DMS 273 treated with DMSO at 0.1 percent for 48 hours (cell line): ENCODE measurements around the gene OFD1.

ENCODE experiments used
- DNase-seq: peaks from one replicate; lab custom pipeline; 2025; lab: John Stamatoyannopoulos, UW

Gene OFD1, protein sequence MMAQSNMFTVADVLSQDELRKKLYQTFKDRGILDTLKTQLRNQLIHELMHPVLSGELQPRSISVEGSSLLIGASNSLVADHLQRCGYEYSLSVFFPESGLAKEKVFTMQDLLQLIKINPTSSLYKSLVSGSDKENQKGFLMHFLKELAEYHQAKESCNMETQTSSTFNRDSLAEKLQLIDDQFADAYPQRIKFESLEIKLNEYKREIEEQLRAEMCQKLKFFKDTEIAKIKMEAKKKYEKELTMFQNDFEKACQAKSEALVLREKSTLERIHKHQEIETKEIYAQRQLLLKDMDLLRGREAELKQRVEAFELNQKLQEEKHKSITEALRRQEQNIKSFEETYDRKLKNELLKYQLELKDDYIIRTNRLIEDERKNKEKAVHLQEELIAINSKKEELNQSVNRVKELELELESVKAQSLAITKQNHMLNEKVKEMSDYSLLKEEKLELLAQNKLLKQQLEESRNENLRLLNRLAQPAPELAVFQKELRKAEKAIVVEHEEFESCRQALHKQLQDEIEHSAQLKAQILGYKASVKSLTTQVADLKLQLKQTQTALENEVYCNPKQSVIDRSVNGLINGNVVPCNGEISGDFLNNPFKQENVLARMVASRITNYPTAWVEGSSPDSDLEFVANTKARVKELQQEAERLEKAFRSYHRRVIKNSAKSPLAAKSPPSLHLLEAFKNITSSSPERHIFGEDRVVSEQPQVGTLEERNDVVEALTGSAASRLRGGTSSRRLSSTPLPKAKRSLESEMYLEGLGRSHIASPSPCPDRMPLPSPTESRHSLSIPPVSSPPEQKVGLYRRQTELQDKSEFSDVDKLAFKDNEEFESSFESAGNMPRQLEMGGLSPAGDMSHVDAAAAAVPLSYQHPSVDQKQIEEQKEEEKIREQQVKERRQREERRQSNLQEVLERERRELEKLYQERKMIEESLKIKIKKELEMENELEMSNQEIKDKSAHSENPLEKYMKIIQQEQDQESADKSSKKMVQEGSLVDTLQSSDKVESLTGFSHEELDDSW

DNA sequence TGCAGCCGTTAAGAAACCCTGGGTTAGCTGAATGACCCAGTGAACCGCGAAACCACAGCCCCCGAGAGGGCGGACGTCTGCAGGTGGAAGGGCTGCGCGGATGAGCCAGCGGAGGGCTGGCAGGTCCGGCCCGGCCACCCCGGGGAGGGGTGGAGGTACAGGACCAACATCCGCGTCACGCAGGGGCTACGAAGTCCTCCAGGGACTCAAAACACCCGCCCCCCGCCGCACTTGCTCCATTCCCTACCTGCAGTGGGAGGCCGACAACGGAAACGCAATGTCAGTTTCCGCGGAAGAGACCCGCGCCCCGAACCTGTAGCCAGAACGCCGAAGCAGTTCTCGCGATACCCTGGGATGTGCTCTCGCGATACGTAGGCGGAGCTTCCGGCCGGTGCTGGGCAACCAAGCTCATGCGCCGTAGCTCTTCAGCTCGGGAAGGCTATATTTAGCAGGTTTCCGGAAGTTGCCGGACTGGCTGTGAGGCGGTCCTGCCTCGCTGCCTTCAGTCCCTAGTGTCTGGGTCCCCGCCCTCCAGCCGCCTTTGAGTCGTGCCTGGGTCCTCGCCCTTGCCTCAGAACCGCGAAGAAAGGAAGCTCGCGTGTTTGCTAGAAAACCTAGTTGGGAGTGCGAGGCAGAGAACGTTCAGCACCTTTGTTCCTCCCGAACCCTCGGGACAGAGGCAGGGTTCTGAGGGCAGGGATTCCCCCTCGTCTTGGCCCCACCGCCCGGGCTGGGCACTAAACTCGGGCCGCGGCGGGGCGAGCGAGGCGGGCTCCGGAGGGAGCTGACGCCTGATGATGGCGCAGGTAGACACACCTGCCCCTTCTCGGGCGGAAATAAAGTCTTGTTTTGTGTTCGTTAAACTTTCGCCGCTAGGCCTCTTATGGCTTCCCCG lies at the start of gene OFD1, which contains the start of gene TRAPPC2:
OFD1 (plus strand) TSS at position 471 of the 895 bp plus-strand sequence; CDS start at position 795, 324 bp downstream.
TRAPPC2 (minus strand) TSS at position 343 of the 895 bp plus-strand sequence. CDS start 14,657 bp downstream, outside the sequence.
- peak; percentile 85 for DNase-seq

DNA sequence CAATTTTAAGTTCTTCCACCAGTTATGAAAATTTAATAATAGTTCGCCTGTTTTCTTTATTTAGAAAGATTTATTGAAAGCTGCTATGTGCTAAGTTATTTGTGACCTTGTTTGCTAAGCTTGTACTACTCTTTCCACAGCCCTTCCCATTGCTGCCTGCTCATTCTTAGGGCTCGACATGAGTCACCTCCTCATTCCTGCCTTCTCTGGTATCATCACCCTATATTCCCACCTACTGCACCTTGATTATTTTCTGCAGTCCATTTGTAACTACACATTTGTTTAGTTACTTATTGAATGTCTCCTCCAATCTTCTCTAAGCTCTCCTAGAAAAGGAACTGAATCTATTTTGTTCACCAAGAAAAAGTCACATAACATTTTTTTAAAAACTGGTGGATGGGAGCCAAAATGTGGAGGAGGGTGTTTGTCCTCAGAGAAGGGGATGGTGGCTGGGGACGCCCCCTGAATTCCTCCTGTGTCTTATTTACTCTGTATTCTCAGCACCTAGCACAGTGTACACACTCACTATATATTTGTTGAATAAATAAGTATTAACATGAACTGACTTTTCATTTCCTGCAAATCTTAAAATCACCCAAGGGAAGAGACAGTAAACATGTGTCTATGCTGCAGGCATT lies 49.3 kb upstream of the OFD1 start:
- DNase-seq = no peak

DNA sequence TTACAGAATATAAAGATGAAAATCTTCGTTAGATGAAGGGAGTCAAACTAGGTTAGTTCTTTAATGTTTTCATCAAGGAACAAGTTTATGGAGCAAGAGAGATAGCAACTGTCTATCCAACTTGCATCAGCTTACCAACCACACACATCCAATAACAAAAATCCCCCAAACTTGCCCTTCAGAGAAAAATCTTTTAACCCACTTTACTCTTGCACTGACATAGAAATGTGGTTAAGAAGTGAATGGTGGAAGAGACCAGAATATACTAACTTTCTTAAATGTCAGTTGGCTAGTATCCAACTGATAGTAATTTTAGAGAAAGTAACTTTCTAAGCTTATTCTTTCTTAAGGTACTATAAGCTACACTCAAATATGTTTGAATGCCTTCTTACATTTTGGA lies 47.3 kb upstream of the OFD1 start:
- DNase-seq = no peak

DNA sequence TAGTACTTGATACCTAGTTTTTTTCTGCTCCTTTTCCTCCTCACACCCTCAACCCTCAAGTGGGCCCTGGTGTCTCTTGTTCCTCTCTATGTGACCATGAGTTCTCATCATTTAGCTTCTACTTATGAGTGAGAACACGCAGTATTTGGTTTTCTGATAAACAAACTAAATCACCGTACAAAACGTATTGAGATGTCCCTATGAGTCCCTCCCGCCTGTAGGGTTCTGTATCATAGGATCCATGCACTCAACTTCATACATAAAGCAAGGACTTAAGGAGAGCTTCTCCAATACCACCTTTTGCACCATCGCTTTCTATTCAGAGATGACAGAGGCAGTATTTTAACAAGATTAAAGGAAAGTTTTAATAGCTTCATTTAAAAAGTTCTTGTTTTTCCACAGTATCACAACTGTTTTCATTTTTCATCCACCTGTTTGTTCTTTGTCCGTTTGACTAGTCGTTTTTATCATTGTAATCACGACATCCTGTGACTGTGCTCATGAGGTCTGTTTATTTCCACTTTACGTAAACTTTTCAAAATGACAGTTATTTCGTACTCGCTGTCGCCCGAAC lies 46.1 kb upstream of the OFD1 start:
- DNase-seq = no peak

DNA sequence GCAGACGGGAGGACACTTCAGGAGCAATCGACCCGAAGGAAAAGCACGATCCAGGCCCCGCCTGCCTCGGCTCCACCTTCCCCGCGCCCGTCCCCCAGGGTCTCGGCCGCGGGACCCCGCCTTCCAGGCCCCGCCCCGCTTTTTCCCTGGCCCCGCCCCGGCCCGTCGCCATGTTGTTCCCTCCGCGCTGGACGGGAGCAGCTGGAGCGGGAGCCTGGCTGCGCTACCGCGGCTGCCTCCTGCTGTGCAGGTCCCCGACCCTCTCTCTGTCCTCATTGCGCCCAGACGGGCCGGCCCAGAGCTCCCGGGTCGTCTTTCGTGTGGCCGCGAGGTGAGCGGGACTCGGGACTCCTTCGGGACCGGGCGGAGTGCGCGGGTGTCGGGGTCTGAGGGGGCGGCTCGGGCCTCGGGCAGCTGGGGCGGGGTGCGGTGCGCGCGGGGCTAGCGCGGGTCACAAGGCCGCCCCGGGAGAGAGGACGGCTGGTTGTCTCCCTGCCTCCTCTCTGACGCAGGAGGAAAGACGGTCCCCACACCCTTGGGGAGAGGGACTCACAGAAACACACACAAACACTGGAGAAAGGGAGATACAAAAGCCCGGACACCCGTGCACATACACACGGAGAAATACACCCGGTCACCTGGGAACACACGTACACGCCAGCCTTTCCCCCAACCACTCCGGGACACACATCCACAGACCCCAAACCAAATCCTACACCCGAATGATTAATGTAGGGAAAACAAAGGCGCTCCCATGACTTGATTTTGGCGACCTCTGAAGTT lies 45.4 kb upstream of the OFD1 start, which contains the start of gene RAB9A:
RAB9A (plus strand) TSS at position 171 of the 783 bp plus-strand sequence. CDS start 19,619 bp downstream, outside the sequence.
- peak; percentile 63 for DNase-seq

DNA sequence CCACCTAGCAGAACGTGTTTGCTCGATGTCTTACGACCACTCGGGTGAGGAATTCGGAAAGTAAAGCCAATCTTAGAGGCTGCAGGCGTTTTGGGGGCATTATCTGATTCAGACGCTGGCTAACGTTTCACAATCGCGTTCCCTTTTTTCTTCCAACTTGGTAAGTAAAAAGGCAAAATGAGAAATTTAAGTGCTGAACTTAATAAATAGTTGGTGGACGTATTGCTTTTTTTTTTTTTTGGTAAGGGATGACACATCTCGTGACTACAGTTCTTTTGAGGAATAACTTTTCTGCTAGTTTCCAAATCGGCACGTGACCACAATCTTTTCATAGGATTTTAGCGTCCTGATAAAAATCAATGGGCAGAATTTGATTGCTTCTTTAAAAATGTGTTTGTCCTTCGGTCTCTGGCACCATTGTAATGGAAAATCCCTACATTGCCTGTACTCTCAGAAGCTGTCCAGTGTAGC lies 44.8 kb upstream of the OFD1 start:
- no peak for DNase-seq

DNA sequence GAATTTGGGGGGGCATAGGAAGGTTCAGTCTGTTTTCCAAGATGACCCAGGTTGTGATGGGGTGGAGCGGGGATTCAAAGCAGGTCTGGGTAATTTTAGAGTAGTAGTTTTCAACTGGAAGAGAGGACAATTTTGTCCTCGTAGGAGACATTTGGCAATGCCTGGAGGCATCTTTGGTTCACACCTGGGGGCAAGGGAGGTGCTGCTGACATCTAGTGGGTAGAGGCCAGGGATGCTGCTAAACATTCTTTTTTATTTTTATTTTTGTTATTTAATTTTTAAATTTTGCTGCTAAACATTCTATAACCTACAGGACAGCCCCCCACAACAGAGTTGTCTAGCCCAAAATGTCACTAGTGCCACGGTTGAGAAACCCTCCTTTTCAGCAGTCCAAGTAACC lies 43.7 kb upstream of the OFD1 start:
- no peak for DNase-seq

DNA sequence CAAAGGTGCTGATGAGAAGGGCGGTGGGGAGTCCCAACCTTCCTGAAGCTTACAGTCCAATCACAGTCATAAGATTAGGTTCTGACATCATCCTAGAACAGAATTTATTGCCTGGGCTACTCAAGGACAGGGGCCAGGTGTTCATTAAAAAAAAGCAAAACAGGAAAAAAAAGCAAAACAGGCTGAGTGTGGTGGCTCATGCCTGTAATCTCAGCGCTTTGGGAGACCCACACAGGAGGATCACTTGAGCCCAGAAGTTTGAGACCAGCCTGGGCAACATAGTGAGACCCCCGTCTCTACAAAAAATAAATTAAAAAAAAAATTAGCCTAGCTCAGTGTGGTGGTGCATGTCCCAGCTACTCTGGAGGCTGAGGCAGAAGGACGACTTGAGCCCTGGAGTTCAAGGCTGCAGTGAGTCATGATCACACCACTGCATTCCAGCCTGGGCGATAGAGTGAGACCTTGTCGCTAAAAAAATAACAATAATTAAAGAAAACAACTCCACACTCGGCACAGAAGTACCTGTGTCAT lies 42.6 kb upstream of the OFD1 start:
- DNase-seq = no peak

DNA sequence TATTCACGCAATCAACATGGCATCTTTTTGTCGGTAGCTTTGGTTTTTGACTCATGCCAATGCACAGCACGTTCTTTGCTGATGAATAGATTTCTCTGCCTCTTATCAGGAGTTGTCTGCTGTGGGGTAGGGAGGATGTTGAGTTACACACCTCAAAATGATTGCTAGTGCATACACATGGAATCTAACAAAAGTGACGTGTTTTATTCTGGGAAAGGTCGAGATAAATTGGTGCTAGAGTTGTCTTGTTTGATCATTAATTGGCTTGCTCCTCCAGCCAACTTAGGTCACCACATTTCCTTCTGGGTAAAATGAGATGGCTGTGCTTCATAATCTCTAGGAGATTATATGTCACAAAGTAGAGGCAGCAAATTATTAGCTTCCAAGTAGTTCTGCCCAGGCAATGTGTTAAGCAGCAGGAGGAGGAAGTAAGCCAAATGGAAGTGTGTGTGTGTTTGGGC lies 41.7 kb upstream of the OFD1 start:
- DNase-seq = no peak

DNA sequence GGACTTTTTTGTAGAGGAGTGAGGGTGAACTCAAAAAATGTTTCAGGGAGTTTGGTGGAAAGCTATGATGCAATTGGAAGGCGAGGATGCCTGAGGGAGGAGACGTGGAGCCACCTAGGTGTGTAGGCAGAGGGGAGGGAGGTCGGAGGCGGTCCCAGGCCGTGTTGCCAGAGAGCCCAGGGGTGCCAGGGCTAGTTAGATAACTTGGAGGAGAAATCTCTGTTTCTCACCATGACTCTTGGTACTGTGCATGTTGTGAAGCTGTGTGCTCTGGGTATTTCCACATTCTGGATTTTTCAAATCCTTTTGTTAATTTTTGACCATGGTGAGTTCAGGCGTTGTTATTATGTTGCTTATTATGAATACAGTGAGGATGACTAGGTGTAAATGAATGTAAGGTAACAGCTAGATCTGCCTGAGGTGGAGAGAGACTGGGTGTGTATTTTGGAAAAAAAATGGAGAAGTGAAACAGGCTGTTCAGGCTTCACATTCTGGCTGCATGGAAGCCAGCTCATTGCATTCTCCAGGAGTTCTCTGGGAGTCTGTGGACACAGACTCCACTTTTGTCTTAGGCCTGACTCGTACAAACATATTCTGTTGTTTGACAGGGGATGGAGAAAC lies 41.1 kb upstream of the OFD1 start:
- DNase-seq = no peak

DNA sequence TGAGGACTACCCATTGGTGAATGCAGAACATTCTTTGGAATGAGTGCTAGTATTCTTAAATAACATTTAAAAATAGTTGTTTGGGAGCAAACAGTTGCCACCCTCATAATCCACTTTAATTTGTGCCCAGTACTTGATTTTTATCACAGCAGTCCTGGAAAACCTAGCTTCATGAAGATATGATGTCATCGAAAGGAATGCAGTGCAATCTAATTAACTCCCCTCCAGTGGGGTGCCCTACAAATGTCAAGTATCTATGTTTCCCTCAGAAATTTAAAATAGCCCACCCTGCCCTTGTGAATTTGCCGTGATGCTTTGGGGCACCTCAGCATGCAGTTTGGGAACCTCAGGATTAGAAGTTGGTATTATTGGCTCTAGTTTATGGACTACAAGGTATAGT lies 40.2 kb upstream of the OFD1 start:
- no peak for DNase-seq

DNA sequence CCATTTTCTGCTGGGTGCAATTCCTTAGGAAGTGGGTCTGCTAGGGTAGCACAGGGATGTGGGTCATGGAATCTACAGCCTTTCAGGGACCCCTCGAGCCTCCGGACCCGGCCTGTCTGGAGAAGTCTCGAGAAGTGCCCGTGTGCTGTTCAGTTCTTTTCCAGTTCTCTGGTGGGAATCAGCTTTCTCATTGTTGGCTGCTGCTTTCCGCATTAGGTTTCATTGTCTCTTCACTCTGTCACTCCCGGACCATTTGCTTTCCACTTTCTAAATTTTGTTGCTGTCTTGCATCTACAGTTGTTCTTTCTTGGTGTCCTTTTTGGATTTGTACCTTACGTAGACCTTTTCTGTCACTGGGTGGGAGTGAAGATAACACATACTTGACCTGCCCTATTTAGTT lies 39.6 kb upstream of the OFD1 start:
- no peak for DNase-seq

DNA sequence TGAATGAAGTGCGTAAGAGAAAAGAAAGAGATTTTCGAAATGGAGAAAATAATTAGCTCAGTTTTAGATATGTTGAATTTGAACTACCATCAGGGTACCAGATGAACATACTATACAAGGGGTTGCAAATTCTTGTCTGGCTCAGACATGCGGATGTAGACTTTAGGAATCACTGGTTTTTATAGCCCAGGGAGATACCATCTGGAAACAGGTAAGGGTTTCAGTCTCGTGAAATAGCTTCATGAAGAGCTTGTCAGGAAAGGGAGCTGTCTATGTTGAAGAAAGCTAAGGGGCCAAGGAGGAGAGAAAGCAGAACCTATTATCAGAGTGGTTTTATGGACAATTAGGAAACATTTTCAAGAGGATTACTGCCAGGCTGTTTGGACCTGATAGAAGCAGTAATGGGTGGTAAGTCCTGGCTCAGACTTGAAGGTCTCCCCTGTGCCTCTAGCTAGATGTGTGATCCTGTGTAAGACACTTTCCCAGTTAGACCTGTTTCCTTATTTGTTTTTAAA lies 38.9 kb upstream of the OFD1 start:
- no peak for DNase-seq

DNA sequence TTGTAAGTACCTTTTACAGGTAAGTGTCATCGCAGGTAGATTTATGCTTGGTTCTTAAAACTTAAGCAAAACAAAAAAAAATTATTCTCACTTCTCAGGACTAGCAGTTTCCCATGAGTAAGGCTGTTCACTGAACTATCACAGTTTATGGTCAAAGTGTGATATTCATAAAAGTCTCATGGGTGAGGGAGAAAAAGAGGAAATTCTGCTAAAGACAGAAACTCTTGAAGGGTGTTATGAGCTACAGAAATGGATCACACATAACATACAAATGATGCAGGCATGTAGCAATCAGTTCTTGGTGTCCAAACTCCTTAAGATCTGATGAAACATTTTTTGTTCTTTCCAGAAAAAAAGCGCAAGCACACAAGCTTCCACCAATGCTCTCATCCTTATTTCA lies 37.1 kb upstream of the OFD1 start:
- no peak for DNase-seq

DNA sequence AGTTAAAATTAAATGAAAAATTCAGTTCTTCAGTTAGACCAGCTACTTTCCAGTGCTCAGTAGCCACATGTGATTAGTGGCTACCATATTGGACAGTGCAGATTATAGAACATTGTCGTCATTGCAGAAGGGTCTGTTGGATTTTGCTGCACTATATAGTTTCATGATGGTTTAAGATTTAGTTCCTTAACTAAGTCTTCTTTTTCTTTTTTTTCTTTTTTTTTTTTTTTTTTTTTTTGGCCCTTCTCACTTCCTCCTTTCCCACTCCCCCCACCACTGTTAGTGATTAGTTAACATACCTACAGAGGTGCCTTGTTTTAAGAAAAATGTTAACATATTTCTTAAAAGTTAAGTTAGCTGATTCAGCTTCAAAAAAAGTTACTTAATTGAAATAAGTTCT lies 36.6 kb upstream of the OFD1 start:
- no peak for DNase-seq

DNA sequence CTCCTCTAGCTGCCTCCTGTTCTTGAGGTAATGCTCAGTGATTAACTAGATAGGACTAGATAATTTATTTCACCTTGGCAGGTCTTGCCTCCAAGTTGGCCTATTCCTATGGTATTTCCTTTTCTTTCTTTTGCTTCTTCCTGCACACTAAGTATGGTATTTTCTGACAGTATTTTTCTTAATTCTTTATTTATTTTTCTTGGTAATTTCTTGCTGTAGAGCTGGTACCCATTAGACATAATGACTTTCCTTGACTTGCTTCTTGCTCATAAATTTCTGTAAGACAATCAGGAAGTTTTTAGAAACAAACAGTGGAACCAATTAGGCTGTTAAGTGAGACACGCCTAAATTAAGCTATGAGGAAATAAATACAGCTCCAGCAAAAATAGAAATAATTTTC lies 36.1 kb upstream of the OFD1 start:
- no peak for DNase-seq

DNA sequence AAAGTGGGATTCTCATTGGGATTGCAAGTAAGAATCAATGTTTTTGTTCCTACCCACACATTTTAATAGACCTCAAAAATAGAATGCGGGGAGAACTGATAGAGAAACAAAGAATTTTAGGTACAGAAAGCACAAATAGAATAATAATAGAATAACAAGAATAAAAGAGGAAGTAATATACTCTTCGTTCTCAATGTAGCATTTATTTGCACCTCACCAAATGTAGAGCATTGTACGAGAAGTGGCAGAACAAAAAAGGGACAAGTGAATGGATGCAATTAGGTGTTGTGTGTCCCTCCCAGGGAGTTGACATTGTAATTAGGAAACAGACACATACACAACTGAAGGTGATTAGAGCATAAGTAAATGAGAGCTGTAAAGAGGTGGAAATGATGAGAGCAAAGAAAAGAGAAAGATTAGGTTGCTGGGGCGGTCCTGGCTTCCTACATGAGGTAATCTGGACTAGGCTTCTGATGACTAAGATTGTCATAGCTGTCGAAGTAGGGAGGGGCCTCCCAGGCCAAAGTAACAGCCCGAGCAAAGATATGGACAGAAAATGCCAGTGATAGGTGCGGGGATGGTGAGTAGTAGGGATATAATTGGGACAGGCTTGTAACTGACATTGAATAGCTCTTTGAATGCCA lies 35.2 kb upstream of the OFD1 start:
- DNase-seq = no peak

DNA sequence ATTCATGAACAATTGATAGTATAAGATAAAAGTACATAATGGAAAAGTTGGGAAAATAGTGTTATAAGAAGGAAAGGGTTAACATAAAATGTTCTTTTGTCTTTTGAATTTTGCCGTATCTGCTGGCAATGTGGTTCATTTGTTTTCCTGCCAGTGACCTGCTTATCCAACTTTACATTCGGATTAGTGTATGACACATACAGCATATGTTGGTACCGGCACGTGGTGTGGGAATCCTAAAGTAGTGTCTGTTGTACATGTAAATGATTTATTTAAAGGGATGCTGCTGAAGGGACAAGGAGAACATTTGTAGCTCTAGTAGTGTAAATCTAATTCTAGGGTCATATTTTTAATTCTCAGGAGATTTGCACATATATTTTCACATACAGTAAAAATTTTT lies 34.2 kb upstream of the OFD1 start:
- DNase-seq = no peak
